HCEC 1CT (cell line): ENCODE results near the gene SGO1.

ENCODE experiments used
- DNase-seq: peaks from one replicate; pipeline ENCODE4 v3.0.0-alpha.2; 2017

The SGO1 gene

GRCh38 chr3:20154078-20154477, 31.9 kb downstream of the SGO1 start:
- no peak for DNase-seq

GRCh38 chr3:20148466-20148865, 37.5 kb downstream of the SGO1 start:
- DNase-seq, result no peak

DNA sequence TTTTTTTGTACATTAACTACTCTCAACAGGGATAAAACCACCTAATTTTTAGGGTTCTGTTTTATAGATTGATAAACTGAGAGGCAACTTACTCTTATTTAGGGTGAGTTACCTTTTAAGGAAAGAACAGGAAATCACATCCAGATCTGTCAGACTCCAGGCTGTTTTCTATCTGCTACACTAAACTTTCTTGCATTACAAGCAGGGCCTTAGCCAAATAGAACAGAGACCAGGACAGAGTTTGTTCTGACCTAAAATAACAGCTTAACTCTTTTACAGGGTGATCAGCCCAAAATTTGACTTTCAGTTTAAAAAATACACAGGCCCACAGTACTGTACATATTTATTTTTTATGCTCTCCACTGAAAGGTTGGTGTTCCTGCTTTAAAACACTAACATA, 38.6 kb downstream of the SGO1 start:
- DNase-seq, result no peak

DNA sequence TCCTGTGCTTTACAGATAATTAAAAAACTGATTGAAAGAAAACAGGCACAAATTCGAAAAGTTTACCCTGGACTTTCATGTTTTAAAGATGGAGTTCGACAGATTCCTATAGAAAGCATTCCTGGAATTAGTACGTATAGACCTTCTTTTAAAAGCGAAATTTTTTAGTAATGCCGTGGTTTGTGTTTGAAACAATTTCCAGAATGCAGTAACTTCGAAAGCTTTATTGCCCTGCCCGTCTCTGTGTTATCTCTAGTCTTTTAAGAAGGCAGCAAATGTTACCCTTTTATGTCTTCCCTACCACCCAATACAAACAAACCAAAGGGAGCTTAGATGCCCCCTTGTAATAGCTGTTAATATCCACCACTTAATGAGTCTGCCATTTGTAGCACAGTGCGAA, 39.7 kb downstream of the SGO1 start:
- no peak for DNase-seq

DNA sequence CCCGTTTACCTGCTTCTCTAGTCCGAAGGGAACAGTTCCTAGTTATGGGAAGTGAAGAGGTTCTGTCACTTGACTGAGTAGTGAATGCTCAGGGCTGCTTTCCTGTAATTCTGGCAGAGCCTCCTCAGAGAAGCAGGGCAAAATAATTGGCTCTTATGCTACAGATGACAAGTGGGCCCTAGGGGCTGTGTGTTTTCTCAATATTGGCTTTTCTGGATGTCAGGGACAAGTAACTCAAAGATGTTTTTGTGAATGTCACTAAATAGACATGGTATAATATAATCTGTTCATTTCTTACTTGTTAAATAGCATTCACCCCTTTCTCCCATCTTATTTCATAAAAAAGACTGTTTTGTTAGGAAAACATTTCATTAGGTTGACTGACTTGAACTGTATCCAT, 40.1 kb downstream of the SGO1 start:
- no peak for DNase-seq

DNA sequence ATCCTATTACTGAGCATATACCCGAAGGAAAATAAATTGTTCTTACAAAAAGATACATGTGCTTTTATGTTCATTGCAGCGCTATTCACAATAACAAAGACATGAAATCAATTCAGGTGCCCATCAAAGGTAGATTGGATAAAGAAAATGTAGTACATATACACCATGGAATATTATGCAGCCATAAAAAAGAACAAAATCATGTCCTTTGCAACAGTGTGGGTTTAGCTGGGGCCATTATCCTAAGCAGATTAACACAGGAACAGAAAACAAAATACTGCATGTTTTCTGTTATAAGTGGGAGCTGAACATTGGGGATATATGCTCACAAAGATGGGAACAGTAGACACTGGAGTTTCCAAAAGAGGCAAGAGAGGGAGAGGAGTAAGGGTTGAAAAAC, 42.5 kb downstream of the SGO1 start:
- DNase-seq, result no peak

GRCh38 chr3:20142517-20142916, 43.5 kb downstream of the SGO1 start:
- DNase-seq, result no peak

- DNase-seq, result no peak
These were observed 44.2 kb downstream of the SGO1 start for GRCh38 chr3:20141851-20142250.

GRCh38 chr3:20141316-20141715, 44.7 kb downstream of the SGO1 start:
- no peak for DNase-seq

DNA sequence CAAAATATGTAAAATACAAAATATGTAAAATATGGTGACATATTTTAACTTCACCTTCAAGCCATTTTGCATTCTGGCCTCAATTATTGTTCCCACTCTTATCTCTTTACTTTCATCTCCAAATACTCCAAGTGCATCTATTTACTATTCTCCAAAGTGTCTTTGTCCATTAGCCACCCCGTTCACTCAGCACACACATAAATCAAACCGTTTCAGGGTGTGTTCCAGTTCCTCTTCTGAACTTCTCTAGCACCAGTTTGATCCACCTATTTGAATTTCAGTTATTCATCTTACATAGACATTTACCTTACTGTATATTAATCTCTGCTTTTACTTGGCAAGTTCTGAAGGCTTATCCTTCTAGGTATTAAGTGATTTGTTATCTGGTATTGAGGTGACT, 45.1 kb downstream of the SGO1 start:
- DNase-seq, result no peak

DNA sequence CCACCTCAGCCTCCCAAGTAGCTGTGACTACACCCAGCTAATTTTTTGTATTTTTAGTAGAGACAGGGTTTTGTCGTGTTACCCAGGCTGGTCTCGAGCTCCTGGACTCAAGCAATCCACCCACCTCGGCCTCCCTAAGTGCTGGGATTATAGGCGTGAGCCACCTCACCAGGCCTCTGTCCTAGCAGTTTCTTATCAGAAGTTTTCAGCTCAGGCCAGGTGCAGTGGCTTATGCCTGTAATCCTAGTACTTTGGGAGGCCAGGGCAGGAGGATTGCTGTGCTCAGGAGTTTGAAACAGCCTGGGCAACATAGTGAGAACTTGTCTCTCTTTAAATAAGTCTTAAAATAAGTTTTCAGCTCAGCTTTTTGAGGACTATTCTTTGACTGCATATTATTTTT, 48.4 kb downstream of the SGO1 start:
- DNase-seq, result no peak

GRCh38 chr3:20136231-20136630, 49.8 kb downstream of the SGO1 start:
- no peak for DNase-seq

GRCh38 chr3:20130106-20130505, 55.9 kb downstream of the SGO1 start:
- DNase-seq, result no peak

DNA sequence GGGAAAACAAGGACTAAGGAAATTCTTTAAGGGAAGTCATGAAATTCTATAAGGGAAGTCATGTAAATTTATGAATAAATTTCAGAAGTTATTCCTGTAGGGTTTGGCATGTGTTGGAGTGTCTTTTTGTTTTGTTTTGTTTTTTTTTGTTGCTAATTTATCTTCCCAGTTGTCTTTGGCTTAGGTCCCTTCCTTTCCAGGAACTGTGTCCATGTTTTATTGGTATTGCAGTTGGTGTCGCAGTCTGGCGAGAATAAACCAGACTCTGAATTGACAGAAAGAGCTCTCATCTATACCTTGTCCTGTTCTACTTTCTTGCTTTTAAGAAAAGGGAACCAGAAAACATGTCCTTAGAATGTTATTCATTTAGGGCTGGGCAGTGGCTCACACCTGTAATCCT, 57.6 kb downstream of the SGO1 start:
- no peak for DNase-seq

- no peak for DNase-seq
These were observed 60.1 kb downstream of the SGO1 start for GRCh38 chr3:20125897-20126296.

DNA sequence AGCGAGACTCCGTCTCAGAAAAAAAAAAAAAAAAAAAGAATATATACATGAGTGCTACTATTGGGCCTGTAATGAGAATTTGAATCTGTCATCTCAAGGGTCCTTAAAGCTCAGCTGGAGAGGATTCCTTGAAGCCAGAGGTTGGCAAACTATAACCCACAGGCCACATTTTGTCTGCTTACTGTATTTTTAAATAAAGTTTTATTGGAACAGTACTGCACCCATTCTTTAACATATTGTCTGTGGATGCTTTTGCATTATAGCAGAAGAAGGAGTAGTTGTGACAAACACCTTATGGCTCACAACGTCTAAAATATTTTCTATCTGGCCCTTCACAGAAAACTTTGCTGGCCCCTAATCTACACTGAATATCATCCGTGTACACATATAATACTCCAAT, 60.7 kb downstream of the SGO1 start:
- DNase-seq, result no peak

GRCh38 chr3:20123131-20123652, 62.8 kb downstream of the SGO1 start:
- DNase-seq, result no peak

DNA sequence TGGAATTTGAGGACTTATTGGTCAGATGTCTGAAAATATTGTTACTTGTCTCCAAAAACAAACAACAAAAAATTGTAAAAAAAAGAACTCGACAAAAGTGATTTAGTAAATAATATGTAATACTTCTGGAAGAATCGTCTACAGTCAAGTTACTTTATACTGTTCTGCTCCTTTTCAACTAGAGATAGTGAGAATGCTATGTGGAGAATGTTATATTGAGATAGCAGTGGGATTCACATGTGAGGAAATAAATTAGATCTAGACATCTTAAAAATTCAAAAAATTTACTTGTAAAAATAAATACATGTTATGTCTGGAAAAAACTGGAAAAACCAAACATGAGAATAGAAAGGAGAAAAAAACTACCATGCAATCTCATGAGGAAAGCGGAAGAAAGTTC, 64.9 kb downstream of the SGO1 start:
- no peak for DNase-seq
